Epithelial cell of esophagus (primary cell): ENCODE results near the gene OSBPL7.
A peak's percentile ranks its signal among the peaks of the same experiment; 100 is the strongest.

ENCODE experiments used
- DNase-seq: peaks from one replicate; pipeline ENCODE4 v3.0.0; 2010; ENCODE audit warnings: low read depth
- H3K4me3 ChIP-seq: 2 replicates; pipeline ENCODE4 v1.5.1; 2011; ENCODE audit warnings: mild to moderate bottlenecking, low read length, control low read depth
- CTCF ChIP-seq: IDR thresholded peaks from 2 replicates; pipeline ENCODE4 v1.5.1; 2011; ENCODE audit warnings: low read depth, mild to moderate bottlenecking, low read length, control low read depth, inconsistent platforms; ENCODE audit not compliant: insufficient read depth; ENCODE audit errors: missing control alignments

The OSBPL7 gene

GRCh38 chr17:47836601-47837000 lies 15.0 kb upstream of the OSBPL7 start:
- no peak overlapping the region for H3K4me3 ChIP-seq
- no peak for DNase-seq
- TF ChIP-seq CTCF = no peak

GRCh38 chr17:47834756-47835155 lies 13.2 kb upstream of the OSBPL7 start:
- TF ChIP-seq CTCF = no peak
- DNase-seq = no peak
- no peak overlapping the region for H3K4me3 ChIP-seq

- peak overlapping the region; percentile 68 for H3K4me3 ChIP-seq
- DNase-seq = no peak
- no peak for TF ChIP-seq CTCF
Observed at GRCh38 chr17:47831934-47832327, 10.3 kb upstream of the OSBPL7 start.

GRCh38 chr17:47831003-47831933 lies 9.7 kb upstream of the OSBPL7 start, which contains the start of the genes LRRC46 and MRPL10:
TSS of gene LRRC46 (plus strand) at chr17:47831670. CDS start at chr17:47831990, 320 bp downstream.
TSS of gene MRPL10 (minus strand) at chr17:47831541. CDS start at chr17:47831511, 30 bp downstream.
- peak; percentile 93 for DNase-seq
- H3K4me3 ChIP-seq = peak within 1 kb of the TSS; percentile 68
- peak; percentile 55 for TF ChIP-seq CTCF

GRCh38 chr17:47830396-47831002 lies 8.9 kb upstream of the OSBPL7 start:
- no peak for TF ChIP-seq CTCF
- DNase-seq = no peak
- H3K4me3 ChIP-seq = peak overlapping the region; percentile 68

GRCh38 chr17:47829870-47830269 lies 8.3 kb upstream of the OSBPL7 start:
- no peak for DNase-seq
- no peak overlapping the region for H3K4me3 ChIP-seq
- TF ChIP-seq CTCF = no peak
